ENCODE results near the gene EYA2. TPM values are rescaled to one million over a fixed set of nuclear protein-coding genes. Genes with fewer than 3 reads are reported as not detected.

EYA2 gene
- total RNA-seq, 2 donors from 2014 or later: 30.0 to 31.0 TPM

GRCh38 chr20:47070176-47070575, 175.5 kb downstream of the EYA2 start:
- no peak overlapping the region for H3K27ac ChIP-seq
- TF ChIP-seq POLR2AphosphoS5 (IDR thresholded peaks at IDR 0.05) (no peak), CTCF (IDR thresholded peaks at IDR 0.05) (no peak), POLR2A (IDR thresholded peaks at IDR 0.05) (no peak)
- 97% methylated on average over 3 of the region's 3 CpGs for WGBS
- H3K27me3 ChIP-seq (replicated peaks; ENCODE audit: insufficient read depth): no peaks in the 10 kb centered on the region
- no peak overlapping the region for H3K4me3 ChIP-seq
- no peaks in the 10 kb centered on the region for H3K36me3 ChIP-seq
- H3K9me3 ChIP-seq: no peaks in the 10 kb centered on the region
- intact Hi-C loops (cut with DNase I): no loop called here
- no peak for DNase-seq (ENCODE audit: low spot score)
- H3K4me1 ChIP-seq (replicated peaks): no peaks in the 10 kb centered on the region

GRCh38 chr20:47071646-47072185, 177.1 kb downstream of the EYA2 start:
- Histone ChIP-seq H3K27me3 (replicated peaks; ENCODE audit: insufficient read depth) (no peaks in the 10 kb centered on the region), H3K4me3 (no peak overlapping the region), H3K4me1 (replicated peaks) (no peaks in the 10 kb centered on the region), H3K36me3 (no peaks in the 10 kb centered on the region), H3K9me3 (no peaks in the 10 kb centered on the region), H3K27ac (no peak overlapping the region)
- intact Hi-C loops (cut with DNase I): no loop called here
- WGBS: 94% methylated on average over 10 of the region's 10 CpGs
- no peak for TF ChIP-seq CTCF (IDR thresholded peaks at IDR 0.05)
- no peak for TF ChIP-seq POLR2AphosphoS5 (IDR thresholded peaks at IDR 0.05)
- TF ChIP-seq POLR2A (IDR thresholded peaks at IDR 0.05): no peak
- no peak for DNase-seq (ENCODE audit: low spot score)

- intact Hi-C loops (cut with DNase I): no loop called here
- TF ChIP-seq POLR2A (IDR thresholded peaks at IDR 0.05) (no peak), POLR2AphosphoS5 (IDR thresholded peaks at IDR 0.05) (no peak), CTCF (IDR thresholded peaks at IDR 0.05) (no peak)
- DNase-seq (ENCODE audit: low spot score): no peak
- Histone ChIP-seq H3K4me3 (no peak overlapping the region), H3K4me1 (replicated peaks) (no peaks in the 10 kb centered on the region), H3K27me3 (replicated peaks; ENCODE audit: insufficient read depth) (no peaks in the 10 kb centered on the region), H3K27ac (no peak overlapping the region), H3K36me3 (no peaks in the 10 kb centered on the region), H3K9me3 (no peaks in the 10 kb centered on the region)
- 94% methylated on average over 16 of the region's 16 CpGs for WGBS
These were observed 179.3 kb downstream of the EYA2 start for GRCh38 chr20:47073766-47074475.

- 60% methylated on average over 3 of the region's 3 CpGs for WGBS
- Histone ChIP-seq H3K27me3 (replicated peaks; ENCODE audit: insufficient read depth) (no peaks in the 10 kb centered on the region), H3K4me1 (replicated peaks) (no peaks in the 10 kb centered on the region), H3K36me3 (no peaks in the 10 kb centered on the region), H3K4me3 (no peak overlapping the region), H3K9me3 (no peaks in the 10 kb centered on the region), H3K27ac (no peak overlapping the region)
- TF ChIP-seq CTCF (IDR thresholded peaks at IDR 0.05): no peak
- intact Hi-C loops (cut with DNase I): no loop called here
- DNase-seq (ENCODE audit: low spot score): no peak
These were observed 180.6 kb downstream of the EYA2 start for GRCh38 chr20:47075263-47075662.

GRCh38 chr20:47079047-47079446, 184.4 kb downstream of the EYA2 start:
- intact Hi-C loops (cut with DNase I): no loop called here
- Histone ChIP-seq H3K27ac (no peak overlapping the region), H3K27me3 (replicated peaks; ENCODE audit: insufficient read depth) (no peaks in the 10 kb centered on the region), H3K4me3 (no peak overlapping the region), H3K4me1 (replicated peaks) (no peaks in the 10 kb centered on the region), H3K9me3 (no peaks in the 10 kb centered on the region), H3K36me3 (no peaks in the 10 kb centered on the region)
- TF ChIP-seq POLR2A (IDR thresholded peaks at IDR 0.05) (no peak), CTCF (IDR thresholded peaks at IDR 0.05) (no peak), POLR2AphosphoS5 (IDR thresholded peaks at IDR 0.05) (no peak)
- DNase-seq (ENCODE audit: low spot score): no peak

Data from prostate gland (tissue), 2 donors.